ENCODE results near the gene NR2F6. TPM values are rescaled to one million over a fixed set of nuclear protein-coding genes. Genes with fewer than 3 reads are reported as not detected.

NR2F6 gene
- total RNA-seq, 1 experiment from 2014 or later: 32.8 TPM

GRCh38 chr19:17183858-17184321, 61.8 kb downstream of the NR2F6 start:
- H3K4me3 Mint-ChIP-seq (ENCODE audit: unreplicated experiment): no peak overlapping the region
- no peaks in the 10 kb centered on the region for H3K9me3 Mint-ChIP-seq (ENCODE audit: unreplicated experiment)
- no peaks in the 10 kb centered on the region for H3K27me3 Mint-ChIP-seq (ENCODE audit: insufficient read depth, unreplicated experiment)
- no peak for TF ChIP-seq CTCF (IDR thresholded peaks at IDR 0.05; ENCODE audit: unreplicated experiment)
- no peak overlapping the region for H3K27ac Mint-ChIP-seq (ENCODE audit: low read depth, unreplicated experiment)
- peaks cover 44% of the 10 kb centered on the region for H3K36me3 Mint-ChIP-seq (ENCODE audit: insufficient read depth, unreplicated experiment)
- ChIA-PET POLR2A (no interaction called here), CTCF (no interaction called here)
- no peaks in the 10 kb centered on the region for H3K4me1 Mint-ChIP-seq (ENCODE audit: insufficient read depth, unreplicated experiment)
- intact Hi-C loops (cut with micrococcal nuclease): no loop called here
- no TSS peak for BruUV-seq (replicated peaks)
- no peak for DNase-seq (ENCODE audit: unreplicated experiment)

- TF ChIP-seq CTCF (IDR thresholded peaks at IDR 0.05; ENCODE audit: unreplicated experiment): no peak
- CTCF ChIA-PET: no interaction called here
- no peak overlapping the region for H3K4me3 Mint-ChIP-seq (ENCODE audit: unreplicated experiment)
- POLR2A ChIA-PET: no interaction called here
- no peak overlapping the region for H3K27ac Mint-ChIP-seq (ENCODE audit: low read depth, unreplicated experiment)
- no peaks in the 10 kb centered on the region for H3K27me3 Mint-ChIP-seq (ENCODE audit: insufficient read depth, unreplicated experiment)
- H3K4me1 Mint-ChIP-seq (ENCODE audit: insufficient read depth, unreplicated experiment): no peaks in the 10 kb centered on the region
- no peak for DNase-seq (ENCODE audit: unreplicated experiment)
- peaks cover 44% of the 10 kb centered on the region for H3K36me3 Mint-ChIP-seq (ENCODE audit: insufficient read depth, unreplicated experiment)
- intact Hi-C loops (cut with micrococcal nuclease): no loop called here
- no TSS peak for BruUV-seq (replicated peaks)
- no peaks in the 10 kb centered on the region for H3K9me3 Mint-ChIP-seq (ENCODE audit: unreplicated experiment)
Observed at GRCh38 chr19:17183271-17183761, 62.4 kb downstream of the NR2F6 start.

Other genes starting within 250 kb of the NR2F6 start
- 1.3 and 2.3 TPM in 2 replicates for gene CPAMD8, start 219.1 kb downstream of the NR2F6 start, total RNA-seq (2022)
- 6.6 and 8.4 TPM in 2 replicates for gene HAUS8, start 170.5 kb downstream of the NR2F6 start, total RNA-seq (2022)
- gene MYO9B, start 170.1 kb downstream of the NR2F6 start, total RNA-seq (2022): 43.5 and 49.5 TPM in 2 replicates
- 29.9 and 47.9 TPM in 2 replicates for gene USE1, start 30.6 kb downstream of the NR2F6 start, total RNA-seq (2022)
- gene OCEL1, start 19.7 kb downstream of the NR2F6 start, total RNA-seq (2022): 13.7 and 14.3 TPM in 2 replicates
- gene USHBP1, start 18.8 kb upstream of the NR2F6 start, total RNA-seq (2022): not detected in 2 replicates
- 96.1 and 104 TPM in 2 replicates for gene BABAM1, start 21.5 kb upstream of the NR2F6 start, total RNA-seq (2022)
- gene ANKLE1, start 36.0 kb upstream of the NR2F6 start, total RNA-seq (2022): 0.16 and 1.0 TPM in 2 replicates
- 4.1 and 6.4 TPM in 2 replicates for gene ABHD8, start 57.5 kb upstream of the NR2F6 start, total RNA-seq (2022)
- gene MRPL34, start 60.0 kb upstream of the NR2F6 start, total RNA-seq (2022): 58.8 and 65.8 TPM in 2 replicates
- 57.4 and 60.4 TPM in 2 replicates for gene DDA1, start 63.6 kb upstream of the NR2F6 start, total RNA-seq (2022)
- gene ANO8, start 88.9 kb upstream of the NR2F6 start, total RNA-seq (2022): 13.0 and 14.5 TPM in 2 replicates
- gene GTPBP3, start 91.6 kb upstream of the NR2F6 start, total RNA-seq (2022): 24.8 and 27.9 TPM in 2 replicates
- not detected in 2 replicates for gene PLVAP, start 131.4 kb upstream of the NR2F6 start, total RNA-seq (2022)
- 0.37 TPM in 1 of 2 replicates, not detected in the other for gene CCDC194, start 148.3 kb upstream of the NR2F6 start, total RNA-seq (2022)
- 19.6 and 24.8 TPM in 2 replicates for gene BST2, start 159.7 kb upstream of the NR2F6 start, total RNA-seq (2022)
- gene MVB12A, start 174.1 kb upstream of the NR2F6 start, total RNA-seq (2022): 47.7 and 51.1 TPM in 2 replicates
- gene TMEM221, start 202.7 kb upstream of the NR2F6 start, total RNA-seq (2022): not detected in 2 replicates
- gene NXNL1, start 215.0 kb upstream of the NR2F6 start, total RNA-seq (2022): not detected in 2 replicates
- 3.4 and 5.0 TPM in 2 replicates for gene SLC27A1, start 224.6 kb upstream of the NR2F6 start, total RNA-seq (2022)

Data from MCF 10A (cell line).